HUDEP-2 (cell line): ENCODE measurements around the gene VASN.
A peak's percentile ranks its signal among the peaks of the same experiment; 100 is the strongest.

Experiments used
- DNase-seq, 76 experiments: peaks; one replicate each; lab custom pipeline; 2025; ENCODE audit not compliant: unreplicated experiment in 76 of 76; lab: John Stamatoyannopoulos, UW

Gene VASN

GRCh38 chr16:4401094-4401501 is 29.4 kb downstream of the VASN start:
- DNase-seq: no peak

GRCh38 chr16:4401510-4401909 is 29.9 kb downstream of the VASN start:
- no peak for DNase-seq

DNA sequence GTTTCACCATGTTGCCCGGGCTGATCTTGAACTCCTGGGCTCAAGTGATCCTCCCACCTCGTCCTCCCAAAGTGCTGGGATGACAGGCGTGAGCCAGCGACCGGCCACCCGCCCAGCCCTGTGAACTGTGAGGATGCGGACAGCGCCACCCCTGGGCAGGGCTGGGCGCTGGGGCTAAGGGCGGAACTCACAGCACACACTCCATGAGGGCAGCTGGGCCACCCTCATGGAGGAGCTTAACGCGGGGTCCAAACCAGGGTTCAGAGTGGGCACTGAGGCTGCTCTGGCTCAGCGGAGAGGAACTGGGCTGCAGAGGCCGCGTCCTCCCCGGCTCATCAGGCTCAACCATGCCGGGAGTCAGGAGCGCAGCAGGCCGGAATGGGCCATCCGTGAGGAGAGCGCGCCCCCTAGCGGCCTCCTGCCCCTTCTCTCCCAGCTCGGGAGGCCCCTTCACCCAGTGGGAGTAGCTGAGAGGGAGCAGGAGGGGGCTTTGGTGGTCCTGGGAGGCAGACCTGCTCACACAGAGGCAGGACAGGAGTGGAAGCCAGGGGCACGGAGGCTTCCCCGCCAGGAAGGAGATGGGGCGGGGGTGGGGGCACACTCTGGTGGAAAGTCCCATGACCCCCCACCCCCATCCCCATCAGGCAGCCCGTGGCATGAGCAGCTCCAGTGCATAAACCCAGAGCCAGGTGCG is 30.9 kb downstream of the VASN start:
- peak in 66 of 76 experiments; percentile 5 to 76 (median 52) for DNase-seq

DNA sequence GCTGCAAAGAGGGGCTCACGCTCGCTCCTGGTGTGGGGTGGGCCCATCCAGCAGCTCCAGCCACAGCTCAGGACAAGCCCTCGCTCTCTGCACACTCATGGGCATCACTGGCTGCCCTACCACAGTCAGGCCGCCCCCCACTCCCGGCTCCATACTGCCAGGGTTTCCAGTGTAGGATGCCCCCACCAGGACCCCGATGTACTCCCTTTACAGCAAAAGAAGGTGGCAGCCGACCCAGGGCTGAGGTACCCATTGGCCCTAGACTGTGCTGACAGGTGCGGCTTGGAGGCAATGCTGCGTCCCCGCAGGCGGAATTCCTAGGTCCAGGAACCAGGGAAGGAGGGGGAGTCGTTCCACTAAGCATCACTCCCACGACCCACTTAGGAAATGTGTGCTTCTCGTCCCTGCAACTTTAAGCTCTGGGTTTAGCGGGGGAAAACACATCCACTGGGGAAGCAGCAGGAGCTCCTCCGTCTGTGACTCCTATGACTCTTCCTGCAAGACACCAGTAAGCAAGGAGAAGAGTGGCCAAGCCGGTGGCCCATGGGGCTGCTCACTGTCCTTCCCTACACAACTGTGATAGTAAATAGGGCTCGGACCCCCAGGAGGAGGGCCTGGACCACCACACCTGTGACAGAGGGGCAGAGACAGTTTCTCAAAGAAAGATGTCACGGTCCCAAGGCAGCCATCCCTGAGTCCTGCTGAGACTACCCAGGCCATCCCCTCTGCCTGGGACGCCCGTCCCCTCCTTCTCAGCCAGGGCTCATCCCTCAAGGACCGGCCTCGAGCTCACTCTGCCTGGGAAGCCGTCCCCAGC is 31.7 kb downstream of the VASN start:
- DNase-seq: no peak

GRCh38 chr16:4404247-4404966 is 32.8 kb downstream of the VASN start:
- DNase-seq: peak in 47 of 76 experiments; percentile 6 to 65 (median 32)

DNA sequence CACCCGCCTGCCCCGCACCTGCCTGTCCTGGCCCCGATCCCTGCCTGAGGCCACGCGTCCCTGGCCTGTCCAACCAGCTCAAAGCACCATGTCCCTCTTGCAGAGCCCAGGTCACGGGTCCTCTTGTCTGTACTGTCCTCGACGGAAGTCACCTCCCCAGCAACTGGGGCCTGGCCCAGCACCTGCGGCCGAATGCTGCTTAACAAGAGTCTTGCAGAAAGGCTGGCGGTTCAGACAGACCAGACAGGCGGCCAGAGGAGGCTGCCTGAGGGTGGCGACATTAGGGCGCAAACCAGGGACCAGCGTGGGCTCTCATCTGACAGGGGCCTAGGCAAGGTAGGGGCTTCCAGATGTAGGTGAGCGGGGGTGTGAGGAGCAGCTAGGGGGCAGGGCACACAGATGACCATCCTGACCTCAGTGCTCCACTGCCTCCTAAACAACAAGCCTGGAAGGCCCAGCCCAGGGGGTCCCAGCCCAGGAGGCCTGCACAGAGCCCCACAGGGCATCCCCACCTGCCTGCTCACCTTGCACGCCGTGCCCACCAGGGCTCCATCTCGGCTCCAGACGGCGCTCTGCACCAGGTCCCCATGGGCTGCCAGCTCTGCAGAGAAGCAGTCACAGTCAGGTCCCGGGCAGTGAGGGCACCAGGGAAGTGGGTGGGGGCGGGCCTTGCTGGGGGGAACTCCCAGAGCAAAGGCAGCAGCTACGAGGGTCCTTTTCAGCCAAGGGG is 33.5 kb downstream of the VASN start:
- no peak for DNase-seq

DNA sequence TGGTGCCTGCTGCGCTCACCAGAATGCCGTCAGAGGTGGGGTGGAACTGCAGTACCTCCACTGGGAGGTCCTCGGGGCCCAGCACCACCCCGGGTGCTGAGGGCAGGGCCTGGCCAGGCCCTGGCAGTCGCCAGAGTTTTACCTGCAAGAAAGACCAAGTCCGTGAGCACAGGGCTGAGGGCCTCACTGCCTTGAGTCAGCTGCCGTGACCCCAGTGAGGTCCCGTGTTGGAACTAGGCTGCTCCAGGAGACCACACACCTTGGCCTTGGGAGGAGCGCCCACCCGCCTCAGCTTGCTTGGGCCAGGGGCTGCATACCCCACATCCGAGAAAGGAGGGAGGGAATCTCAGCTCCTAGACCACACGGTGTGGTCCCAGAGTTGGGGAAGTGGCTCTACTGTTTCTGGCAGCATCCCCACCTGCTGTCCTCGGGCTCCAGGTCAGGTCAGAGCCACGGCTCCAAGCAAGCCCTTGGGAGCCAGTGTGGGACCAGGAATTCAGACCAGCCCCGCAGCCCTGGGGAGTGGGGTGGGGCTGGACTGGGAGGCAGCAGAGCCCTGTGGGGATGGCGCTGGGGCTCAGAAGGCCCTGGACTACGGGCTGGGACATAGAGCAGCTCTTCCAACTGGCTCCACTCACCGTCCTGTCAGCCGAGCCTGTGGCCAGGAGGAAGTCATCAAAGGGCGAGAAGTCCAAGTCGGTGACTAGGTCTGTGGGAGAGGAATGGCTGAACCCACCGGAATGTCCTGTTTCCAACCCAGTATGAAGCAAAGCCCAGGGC is 36.1 kb downstream of the VASN start:
- DNase-seq: no peak

DNA sequence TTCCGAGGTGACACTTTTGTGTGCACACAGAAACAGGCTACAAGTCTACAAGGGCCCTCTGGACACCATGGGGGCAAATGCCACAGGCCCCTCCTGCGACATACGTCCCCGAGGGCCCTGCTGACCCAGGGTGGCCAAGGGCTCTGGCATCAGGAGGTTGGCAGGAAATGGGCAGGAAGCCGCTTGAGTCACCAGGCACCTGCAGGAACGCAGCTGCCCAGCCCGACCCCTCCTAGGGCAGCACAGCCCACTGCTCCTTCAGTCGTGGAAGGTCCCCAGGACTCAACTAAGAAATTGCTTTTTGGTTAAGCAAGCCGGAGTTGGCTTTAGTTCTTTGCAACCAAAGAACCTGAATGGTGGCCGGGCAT is 36.7 kb downstream of the VASN start:
- no peak for DNase-seq

DNA sequence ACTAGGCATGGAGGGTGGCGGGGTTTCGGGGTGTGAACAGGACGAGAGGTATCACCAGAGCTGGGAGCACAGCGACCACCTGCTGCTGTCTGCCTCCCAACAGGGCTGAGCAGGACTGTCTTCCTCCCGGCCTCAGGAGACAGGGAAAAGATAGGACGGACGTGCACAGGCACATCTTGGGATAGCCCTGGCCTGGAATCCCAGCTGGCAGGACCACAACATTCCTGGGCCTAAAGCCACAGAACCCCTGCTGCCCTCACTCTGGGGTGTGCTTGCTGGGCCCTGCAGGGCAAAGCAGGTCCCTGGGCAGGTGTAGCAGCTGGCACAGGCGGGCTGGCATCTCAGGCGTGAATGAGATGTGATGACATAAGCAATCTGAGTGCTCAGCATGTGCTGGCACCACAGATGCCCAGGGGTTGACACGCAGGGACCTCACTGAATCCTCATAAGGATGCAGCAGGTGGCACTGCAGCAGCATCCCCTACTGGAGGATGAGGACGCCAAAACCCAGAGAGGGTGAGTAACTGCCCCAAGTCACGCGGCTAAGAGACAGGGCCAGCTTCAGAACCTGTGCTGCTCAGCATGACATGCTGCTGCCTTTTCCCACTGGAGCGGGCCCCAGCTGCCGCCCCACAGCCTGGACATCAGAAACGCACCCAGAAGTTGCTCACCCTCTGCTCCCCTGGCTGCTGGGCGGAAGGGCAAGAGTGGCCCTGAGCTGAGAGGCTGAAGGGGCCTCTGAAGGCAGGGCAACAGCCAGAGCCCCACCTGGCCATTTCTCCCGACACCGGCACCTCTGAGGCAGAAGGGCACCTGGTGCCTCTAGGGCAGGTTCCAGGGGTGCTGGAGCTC is 37.7 kb downstream of the VASN start:
- no peak for DNase-seq

DNA sequence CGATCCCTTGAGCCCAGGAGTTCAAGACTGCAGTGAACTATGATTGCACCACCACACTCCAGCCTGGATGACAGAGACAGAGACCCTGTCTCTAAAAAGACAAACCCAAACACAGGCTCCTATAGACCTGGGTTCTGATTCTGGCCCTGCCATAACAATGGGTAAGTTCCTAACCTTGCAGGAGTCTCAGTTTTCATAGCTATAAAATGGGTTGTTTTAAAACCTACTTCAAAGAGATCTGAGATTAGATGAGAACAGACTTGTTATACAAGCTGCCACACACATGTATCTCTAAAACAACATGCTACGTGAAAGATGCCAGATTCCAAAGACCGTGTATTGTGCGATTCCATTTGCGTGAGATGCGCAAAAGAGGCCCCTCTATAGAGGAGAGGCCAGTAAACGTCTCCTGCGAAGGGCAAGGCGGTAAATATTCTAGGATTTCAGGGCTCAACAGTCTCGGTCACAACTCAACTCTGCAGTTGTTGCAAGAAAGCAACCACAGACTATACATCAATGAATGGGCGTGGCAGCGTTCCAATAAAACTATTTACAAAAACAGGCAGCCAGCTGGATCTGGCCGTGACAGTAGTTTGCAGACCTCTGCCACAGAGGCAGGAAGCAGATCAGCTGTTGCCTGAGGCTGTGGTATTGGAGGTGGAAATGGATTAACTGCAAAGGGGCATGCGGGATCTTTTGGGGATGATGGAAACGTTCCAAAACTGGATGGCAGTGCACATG is 38.9 kb downstream of the VASN start:
- DNase-seq: no peak

- no peak for DNase-seq
Observed at GRCh38 chr16:4411684-4412083, 40.0 kb downstream of the VASN start.

- no peak for DNase-seq
Observed at GRCh38 chr16:4412159-4412558, 40.5 kb downstream of the VASN start.

GRCh38 chr16:4412854-4413253 is 41.2 kb downstream of the VASN start:
- no peak for DNase-seq

DNA sequence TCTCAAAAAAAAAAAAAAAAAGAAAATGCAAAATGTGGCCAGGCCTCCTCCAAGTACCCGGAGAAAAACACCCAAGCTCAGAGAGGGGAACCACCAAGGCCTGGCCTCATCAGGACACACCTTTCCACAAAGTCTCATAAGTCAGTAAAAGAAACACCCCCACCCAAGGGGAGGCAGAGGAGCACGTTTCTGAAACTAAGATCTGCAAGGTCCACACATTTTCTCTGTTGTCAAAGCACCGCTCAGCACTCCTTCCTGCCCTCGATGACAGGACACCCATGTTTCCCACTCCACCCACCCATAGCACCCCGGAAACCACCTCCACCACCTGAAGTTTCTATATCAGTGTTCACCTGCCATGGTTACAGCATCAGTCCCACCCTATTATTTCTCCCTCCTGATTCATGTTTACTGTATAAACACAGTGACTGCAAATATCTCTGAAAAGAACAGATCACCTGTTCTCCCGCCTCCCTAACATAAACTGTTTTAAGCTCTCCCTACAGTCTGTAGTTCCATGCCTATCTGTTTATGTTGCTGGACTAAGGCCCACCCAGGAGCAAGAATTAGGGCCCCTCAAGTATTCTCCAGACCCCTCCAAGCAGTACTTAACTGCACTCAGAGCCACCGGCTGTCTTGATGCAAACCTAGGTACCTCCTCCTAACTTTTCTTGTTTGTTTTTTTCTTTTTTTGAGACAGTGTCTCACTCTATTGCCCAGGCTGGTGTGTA is 42.7 kb downstream of the VASN start:
- peak in 1 of 76 experiments; percentile 14 for DNase-seq

DNA sequence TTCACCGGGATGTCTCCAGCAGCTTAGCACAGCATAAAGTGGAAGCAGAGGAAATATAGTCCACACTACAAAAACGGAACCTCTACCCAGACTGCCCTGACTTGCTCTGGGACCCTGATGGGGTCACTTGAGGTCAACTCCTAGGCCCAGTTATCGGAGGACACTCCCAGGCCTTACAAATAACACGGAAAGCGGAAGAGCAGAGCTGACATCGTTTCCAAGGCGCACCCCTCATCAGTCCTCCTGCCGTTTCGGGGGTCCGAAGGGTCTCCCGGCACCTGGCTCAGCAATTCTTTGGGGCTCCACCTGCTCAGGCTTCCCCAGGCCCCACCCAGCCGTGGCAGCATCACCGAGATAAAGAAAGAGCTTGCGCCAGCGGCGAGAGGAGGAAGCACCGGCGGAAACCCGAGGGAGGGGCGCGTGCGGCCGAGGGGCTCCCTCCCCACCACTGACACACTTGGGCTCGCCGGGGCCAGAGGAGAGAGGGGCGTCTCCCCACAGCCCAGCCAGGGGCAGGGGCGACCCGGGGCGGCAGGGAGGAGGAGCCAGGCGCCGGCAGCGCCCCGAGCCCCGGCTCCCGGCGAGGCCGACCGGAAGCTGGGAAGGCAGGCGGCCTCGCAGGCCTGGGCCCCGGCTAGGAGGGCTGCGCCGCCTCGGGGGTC is 44.0 kb downstream of the VASN start:
- DNase-seq: peak in 46 of 76 experiments; percentile 3 to 59 (median 31)

- peak in 75 of 76 experiments; percentile 21 to 97 (median 90) for DNase-seq
Observed at GRCh38 chr16:4416200-4417032, 44.8 kb downstream of the VASN start, which contains the start of gene CORO7. Gene CORO7 (minus strand): TSS chr16:4416596. CDS start chr16:4416518, 78 bp downstream.
